GM04504 (cell line): Measurements from ENCODE around the gene MCM6.

ENCODE experiments used
- DNase-seq: peaks from one replicate; pipeline ENCODE4 v3.0.0-alpha.2; 2012; ENCODE audit warnings: low read depth

The MCM6 gene

DNA sequence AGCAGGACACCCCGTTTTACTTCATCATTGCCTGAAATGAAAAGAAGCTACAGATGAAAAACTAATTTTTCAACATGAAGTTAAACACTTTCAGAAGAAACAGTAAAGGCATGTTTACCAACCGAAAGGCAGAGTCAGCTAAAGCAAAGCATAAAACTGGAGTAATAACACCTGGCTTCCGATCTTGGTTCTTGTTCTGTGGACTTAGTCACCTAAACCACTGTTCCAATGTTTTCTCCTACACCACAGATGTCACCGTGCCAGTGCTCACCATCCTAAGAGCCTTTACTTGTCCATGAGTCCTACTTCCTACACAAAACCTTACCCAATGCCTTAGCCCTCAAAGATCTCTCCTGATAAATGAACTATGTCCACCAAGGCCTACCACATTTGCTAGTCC lies 13.5 kb downstream of the MCM6 start:
- DNase-seq = no peak

DNA sequence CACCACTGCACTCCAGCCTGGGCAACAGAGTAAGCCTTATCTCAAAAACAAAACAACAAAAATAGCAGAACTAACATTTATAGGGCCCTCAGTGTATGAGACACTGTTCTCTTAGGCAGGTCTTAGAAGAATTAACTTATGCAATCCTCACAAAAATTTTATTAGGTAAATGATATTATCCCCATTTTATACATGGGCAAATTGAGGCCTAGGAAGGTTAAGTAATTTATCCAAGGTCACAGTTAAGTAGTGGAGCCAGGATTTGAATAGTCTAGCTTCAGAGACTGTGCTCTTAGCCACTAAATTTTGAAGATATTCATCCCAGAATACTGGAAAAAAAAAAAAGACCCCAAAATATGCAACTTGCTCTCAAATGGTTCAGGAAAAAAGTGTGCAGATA lies 22.8 kb downstream of the MCM6 start:
- DNase-seq = no peak

DNA sequence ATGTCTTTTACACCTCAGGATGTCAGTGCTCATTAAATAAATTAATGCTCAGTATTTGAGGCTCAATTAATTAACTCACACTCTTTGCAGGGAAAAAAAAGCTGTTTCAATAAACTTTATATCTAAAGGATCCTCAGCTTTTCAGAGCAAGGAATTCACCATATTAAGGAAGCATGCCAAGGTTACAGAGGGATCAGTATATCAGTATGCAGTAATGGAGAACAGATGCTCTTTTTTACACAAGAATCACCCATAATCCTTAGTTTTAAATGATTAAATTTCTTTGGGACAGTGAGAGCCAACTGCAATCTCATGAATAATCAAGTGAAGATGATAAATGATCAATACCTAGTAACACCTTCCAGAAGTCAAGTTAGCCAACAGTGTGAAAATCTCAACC lies 24.4 kb downstream of the MCM6 start:
- DNase-seq = no peak

DNA sequence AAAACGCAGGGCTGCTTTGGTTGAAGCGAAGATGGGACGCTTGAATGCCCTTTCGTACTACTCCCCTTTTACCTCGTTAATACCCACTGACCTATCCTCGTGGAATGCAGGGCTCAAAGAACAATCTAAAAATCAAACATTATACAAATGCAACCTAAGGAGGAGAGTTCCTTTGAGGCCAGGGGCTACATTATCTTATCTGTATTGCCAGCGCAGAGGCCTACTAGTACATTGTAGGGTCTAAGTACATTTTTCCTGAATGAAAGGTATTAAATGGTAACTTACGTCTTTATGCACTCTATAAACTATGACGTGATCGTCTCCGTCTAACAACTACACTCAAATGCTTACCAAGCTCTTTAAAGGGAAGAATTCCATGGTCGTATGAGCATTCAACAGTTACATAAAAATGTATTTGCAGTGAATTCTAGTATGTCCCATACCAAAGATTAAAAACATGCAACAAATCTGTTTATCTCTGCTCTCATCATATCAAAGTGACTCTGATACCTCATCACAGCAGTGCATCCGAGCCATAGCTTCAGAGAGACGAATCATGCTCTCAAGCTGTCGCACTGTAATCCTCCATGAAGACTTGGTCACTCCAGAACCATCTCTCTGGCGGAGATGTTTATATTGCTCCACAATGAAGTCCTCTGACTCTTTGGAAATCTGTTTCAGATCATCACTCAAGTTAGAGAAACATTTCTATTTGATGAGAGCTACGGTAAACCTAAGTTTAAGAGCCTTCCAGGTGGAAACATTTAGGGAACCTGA lies 25.2 kb downstream of the MCM6 start:
- DNase-seq = no peak

DNA sequence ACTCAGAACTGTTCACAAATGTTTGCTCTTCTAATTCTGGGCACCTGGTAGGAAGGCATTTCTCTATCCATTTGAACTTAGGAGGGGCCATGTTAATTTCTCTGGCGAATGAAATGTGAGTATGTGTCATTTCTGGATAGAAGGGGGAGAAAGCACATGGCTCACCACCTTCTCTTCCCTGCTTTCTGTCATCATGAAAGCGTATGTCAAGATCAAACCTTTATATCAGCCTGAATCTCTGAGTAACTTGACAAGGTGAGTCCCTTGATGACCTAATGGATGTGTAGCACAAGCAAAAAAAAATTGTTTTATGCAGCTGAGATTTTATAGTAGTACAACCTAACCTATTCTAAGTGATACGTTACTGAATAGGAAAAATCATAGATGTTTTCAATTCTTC lies 27.2 kb downstream of the MCM6 start:
- no peak for DNase-seq

DNA sequence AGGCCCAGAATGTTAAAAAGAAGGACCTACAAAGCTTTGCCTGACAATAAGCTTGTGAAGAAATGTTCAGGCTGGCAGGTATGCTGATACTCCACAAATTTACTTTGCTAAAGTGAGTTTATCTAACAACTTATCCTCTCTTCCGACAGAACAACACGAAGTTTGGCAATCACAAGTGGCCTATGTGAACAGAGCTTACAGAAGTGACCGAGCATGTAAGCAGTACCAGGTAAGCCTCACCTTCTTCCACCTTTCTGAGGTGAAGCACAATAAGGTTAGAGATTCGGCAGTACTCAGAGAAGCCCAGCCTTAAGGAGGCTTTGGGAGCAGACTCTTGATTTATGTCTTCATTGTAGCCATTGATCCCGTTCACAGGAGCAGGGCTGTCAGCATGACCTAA lies 30.2 kb downstream of the MCM6 start:
- no peak for DNase-seq

DNA sequence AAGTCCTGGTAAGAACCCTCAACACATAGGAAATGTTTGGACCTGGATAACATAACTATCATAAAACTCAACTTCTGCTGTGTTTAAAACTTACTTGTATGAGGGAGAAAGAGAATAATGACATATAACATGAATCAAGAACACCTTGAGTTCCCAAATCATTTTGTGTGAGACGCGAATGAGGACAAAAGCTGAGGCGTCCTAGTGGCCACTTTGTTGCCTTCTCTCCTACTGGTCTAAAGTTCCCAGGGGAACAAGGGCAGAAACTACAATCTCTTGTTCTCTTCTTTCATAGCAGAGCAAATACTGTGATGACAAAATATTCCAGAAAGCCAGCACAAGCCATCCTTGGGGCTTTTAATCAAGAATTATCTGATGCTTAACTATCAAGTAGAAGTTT lies 31.0 kb downstream of the MCM6 start:
- no peak for DNase-seq

DNA sequence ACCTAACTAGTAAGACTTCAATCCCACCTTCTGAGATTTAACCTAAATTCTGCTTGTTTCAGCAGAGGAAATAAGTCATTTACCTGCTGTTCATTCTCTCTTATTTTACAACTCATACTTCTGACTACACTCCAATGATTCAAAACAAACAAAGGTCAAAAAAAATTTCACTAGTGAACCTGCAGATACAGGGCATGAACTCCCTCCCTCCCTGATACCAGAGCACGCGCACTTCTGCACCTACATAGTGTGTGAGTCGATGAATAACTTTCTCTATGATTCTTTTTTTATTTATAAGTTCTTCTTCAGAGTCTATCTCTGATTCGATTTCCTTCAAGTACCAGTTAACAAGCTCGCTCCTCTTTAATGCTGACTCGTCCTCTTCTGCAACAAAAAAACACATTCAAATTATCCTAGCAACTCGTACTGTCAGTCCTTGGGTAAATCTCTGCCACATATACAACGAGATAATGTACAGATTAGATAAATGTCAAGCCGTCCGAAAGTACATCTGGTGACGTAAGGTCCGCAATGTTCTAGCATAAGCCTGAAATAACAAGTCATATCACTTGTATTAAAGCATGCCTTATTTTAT lies 31.8 kb downstream of the MCM6 start:
- DNase-seq = no peak

DNA sequence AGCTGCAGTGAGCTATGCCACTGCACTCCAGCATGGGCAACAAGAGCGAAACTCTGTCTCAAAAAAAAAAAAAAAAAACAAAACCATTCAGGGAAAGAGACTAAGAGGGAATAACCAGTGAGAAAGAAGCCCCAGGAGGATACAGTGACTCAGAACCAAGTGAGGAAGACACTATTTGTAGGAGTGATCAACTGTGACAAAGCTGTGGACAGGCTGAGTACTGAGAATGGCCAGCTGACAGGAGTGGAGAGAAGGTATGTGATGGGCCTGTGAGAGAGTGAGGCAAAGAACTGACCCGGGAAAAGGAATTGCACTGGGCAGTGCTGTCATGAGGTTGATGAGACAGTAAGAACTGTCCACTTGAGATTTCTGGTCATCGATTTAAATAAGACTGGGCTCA lies 32.6 kb downstream of the MCM6 start:
- no peak for DNase-seq

DNA sequence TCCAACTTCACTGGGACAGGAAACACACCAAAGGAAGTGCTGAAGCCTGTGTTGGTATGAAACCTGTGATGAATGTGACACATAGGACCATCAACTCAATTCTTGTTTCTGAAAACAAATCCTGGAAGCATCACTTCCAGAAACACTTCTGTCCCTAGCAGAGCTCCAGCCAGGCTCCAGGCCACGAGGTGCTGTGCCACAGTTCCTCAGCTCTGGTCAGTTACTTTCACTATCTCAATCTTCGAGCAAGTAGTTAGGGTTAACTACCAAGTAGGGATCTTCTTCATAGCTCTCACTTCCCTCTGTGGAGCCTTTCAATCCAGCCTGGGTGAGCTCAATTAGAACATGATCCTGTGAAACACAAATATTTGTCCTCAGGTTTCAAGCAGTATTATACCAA lies 35.6 kb downstream of the MCM6 start:
- DNase-seq = no peak

DNA sequence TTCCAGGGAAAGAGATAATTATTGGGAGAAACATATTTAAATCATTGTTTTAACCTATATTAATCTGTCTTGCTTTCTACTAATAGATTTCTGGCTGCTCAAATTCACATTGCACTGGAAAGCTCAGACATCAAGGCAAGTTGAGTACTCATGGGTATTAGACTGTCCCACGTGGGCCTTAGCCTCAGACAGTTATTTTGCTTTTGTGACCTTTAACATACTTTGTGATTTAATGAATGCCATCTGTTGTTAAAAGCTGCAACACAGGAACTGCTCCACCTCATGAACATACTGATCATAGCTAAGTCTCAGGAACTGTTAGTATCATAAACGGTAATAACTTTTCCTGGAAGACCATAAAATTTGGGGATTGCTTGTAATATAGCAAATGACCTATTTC lies 36.5 kb downstream of the MCM6 start:
- DNase-seq = peak; percentile 81

DNA sequence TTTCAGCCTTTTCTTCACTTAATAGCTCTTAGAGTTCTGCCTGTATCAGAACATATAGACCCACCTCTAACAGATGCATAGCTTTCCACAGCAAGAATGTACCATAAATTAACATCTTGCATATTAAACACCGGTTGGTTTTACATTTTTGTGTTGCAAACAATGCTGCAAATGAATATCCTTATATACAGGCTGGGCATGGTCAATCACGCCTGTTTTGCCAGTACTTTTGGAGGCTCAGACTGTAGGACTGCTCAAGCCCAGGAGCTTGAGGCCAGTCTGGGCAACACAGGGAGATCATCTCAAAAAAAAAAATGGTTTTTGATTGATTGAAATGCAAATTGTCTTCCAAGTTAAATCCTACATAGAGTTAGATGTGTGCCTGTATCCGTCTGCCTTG lies 37.7 kb downstream of the MCM6 start:
- DNase-seq = no peak

DNA sequence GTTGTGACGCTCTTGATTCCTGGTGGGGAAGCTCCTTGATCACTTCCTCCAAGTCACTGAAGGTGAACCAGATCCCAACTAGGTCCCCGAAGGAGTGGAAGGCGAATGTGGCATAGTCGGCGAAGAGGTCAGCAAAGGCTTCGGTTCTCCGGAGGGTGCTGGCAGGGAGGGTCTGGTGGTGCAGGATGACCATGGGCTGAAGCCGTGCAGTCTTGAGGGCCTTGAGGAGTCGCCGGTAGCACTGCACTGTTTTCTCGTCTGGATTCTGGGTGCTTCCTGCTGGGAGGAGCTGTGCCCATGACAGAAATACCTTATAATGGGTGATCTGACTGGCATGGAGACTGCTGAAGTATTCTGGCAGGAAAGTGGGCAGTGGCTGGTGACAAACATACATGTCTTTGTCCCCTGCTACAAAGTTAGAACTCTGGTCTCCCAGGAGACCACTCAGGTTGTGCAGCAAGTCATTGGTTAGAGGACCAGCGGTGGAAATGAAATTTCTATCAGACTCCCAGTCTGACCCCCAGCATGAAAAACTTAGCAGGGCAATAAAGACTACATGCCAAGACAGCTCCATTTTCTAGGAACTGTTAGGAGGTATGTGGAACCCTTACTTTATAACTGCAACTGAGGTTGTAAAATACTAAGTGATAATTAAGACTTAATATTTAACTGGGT lies 39.5 kb downstream of the MCM6 start, which contains the start of gene LCT:
Gene LCT, minus strand, starts transcription at position 589 of the 675 bp plus-strand sequence. Its CDS starts 15 bp downstream, at position 574.
- no peak for DNase-seq

DNA sequence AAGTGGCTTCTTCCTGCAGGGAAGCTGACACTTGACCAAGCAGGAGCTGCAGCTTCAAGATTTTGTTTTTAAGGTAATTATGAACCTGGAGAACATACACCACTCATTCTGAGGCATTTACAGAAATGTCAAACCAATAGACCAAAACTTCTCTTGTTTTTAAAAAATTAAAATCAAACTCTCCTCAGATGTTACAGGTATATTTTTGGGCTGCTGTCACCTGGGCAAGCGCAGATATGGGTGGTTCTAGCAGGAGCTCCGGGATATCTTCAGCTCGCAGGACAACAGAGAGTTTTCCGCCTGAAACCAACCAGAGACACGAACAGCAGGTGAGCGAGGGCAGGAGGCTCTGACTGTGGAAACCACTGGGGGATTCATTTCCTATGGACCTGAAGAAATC lies 43.4 kb downstream of the MCM6 start:
- DNase-seq = no peak

DNA sequence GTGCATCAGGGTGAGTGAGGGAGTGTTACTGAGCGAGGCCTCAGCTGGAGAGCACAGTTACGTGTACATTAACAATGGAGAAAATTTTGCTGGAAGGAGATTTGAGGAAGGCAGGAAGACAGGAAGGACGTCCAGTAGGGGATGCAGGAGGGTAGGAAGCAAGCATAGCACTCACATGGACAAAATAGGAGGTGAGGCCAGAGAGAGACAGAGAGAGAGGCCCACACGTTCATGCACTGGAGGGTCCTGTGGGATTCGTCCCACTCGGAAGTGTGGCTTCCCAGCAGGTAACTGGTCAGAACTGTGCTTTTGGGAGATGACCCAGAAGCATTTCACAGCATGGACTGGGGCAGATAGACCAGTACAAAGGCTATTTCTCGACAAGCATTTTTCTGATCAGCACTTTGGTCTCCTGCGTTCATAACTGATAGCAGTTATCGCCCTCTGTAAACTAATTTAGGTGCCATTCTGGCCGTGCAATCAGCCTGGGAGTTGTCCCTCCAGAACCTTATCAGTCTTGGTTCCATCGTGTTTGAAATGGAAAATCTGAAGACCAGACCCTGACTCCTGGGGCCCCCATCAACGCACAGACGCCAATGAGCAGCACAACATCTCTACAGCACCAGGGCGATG lies 44.9 kb downstream of the MCM6 start:
- DNase-seq = no peak

DNA sequence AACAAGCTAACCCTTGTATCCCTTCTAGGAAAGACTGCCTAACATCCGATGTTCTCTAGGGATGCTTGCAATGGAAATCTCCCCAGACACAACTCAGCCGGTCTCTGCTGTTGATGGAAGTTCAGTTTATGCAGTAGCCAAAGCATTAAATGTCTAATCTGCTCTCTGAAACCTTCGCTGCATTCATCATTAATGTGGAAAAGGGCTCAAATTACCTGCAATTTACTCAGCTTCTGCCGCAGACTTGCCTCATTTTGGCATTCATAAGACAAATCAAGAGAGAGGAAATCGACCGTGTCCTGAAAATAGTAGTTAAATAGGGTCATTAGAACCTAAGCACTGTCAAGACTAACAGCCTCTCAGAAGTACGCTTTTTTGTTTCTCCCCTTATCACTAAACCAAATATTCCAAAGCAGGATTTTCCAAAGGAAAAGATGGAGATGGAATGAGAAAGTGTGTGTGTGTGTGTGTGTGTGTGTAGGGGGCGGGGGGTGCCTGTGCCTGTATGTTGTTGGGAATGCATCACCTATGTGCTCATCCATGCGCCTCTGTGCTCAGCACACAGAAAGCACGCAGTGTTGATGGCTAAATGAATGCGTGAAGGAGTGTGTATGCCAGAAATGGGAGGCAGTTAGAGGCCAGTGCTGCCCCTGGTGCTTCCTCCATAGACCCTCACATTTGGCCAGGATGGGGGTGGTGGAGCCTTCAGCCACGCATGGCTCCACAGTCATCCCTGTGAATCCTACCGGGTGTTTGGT lies 46.7 kb downstream of the MCM6 start:
- no peak for DNase-seq

DNA sequence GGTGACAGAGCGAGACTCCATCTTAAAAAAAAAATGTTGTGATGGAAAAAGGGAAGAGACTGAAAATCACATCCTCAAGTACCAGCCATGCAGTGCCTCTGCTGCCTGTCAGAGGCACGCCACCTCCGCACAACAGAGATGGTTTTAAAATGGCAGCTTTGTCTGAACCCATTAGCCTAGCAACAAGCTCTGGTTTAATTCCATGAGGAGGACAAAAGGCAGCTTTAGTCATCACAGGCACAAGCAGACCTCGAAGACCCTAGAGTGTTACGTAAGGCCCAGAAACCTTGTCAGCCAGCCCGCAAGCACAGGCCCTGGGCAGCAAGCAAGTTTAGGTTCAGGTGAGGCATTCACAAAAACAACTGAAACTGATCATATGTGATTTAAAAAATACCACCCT lies 49.7 kb downstream of the MCM6 start:
- no peak for DNase-seq

DNA sequence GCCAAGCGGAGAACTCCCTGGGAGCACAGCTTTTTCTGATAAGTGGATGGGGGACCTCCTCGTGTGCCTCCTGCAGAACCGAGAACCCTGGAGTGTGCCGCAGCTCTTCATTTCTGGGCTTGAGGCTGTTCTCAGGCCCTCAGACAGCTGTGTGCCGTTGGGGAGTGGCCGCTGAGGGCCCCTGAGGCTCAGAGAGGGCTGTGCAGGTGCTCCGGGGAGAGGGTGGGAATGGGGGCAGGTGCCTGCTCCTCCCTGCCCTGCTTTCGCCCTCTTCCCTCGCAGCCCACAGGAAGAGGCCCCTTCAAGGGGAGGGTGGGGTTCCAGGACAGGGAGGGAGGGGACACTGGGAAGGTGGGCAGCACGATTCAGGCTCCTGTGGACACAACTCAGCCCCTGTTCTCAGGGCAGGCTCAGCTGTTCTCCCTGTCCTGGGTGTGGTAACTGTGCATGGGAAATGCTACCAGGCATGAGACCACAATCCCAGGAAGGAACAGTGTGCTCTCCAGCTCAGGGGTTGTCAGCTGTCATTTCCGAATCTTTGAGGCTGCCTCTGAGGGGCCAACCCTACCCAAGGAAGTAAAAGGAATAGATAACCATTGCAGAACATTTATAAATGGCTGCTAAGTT lies 50.6 kb downstream of the MCM6 start:
- DNase-seq = no peak

DNA sequence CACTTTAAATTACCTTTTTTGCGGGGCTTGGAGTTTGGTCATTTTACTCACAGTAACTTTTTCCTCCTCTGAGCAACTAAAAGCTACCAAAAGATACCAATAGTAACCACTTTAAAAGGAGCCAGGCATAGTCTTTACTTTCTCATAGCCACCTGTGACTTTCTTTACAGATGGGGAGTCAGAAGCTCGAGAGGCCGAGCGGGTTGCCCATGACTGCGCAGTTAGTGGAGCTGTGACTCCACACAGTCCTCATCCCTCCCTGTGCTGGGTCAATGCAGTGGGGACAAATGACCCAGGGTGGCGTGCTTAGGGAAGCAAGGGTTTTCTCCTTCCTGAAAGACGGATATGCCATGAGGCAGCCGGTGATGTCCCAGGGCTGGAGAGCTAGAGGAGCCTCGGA lies 51.1 kb downstream of the MCM6 start:
- DNase-seq = no peak

DNA sequence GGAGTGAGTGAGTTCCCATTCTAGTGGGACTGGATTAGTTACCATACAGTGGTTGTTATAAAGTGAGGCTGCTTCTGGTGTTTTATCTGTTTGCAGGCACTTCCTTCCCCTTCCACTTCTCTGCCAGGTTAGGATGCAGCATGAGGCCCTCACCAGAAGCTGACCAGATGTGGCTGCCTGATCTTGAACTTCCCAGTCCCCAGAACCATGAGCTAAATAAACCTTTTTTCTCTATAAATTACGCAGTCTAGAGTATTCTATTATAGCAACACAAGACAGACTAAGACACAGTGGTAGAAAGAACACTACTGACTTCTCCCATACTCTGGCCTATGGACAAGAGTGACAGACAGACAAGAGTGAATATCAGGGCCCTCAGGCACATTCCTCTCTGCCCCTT lies 53.4 kb downstream of the MCM6 start:
- DNase-seq = no peak

DNA sequence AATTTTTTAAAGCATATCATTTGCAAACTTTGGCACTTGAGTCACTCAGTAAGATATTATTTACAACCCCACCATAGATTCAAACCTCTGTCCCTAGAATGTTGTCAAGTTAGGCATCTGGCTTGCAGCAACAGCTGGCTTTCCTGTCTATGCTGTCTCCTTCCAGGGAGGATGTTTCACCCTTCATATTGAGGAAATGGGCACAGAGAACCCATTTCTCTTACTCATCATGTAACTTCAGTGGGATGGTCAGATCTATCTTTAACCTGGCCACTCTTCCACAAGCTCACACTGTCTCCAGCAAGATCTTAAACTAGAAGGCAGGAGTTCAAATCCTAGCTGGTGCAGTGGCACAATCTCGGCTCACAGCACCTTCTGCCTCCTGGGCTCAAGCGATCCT lies 55.1 kb downstream of the MCM6 start:
- no peak for DNase-seq
